Stimulated activated naive CD8-positive, alpha-beta T cell treated with anti-CD3 and anti-CD28 coated beads, Interleukin-15, Interleukin-2, amounts not matched to agents 100 ng/mL and 50 ng/mL, for 24 hours (primary cell): Measurements from ENCODE around the gene DYNLT5.
"Not testable (repeated sequence)": the region's sequence is repeated elsewhere in the genome, so short reads cannot be mapped to it uniquely, and the experiment has no call there.

Experiments used
- H3K27ac Mint-ChIP-seq: one replicate; pipeline ENCODE4 v1.8.0; 2021; ENCODE audit warnings: mild to moderate bottlenecking, mixed read lengths
- H3K27me3 Mint-ChIP-seq: one replicate; pipeline ENCODE4 v1.8.0; 2021; ENCODE audit warnings: mixed read lengths
- H3K36me3 Mint-ChIP-seq: one replicate; pipeline ENCODE4 v1.8.0; 2021; ENCODE audit warnings: low read depth, mixed read lengths
- H3K4me1 Mint-ChIP-seq: one replicate; pipeline ENCODE4 v1.8.0; 2021; ENCODE audit warnings: low read depth, mixed read lengths
- H3K4me3 Mint-ChIP-seq: one replicate; pipeline ENCODE4 v1.8.0; 2021; ENCODE audit warnings: mild to moderate bottlenecking, mixed read lengths
- H3K9me3 Mint-ChIP-seq: one replicate; pipeline ENCODE4 v1.8.0; 2021; ENCODE audit warnings: mixed read lengths

The DYNLT5 gene

GRCh38 chr1:66791621-66792610, 39.7 kb downstream of the DYNLT5 start:
- H3K4me1 Mint-ChIP-seq: peaks cover 22% of the 10 kb centered on the region
- no peaks in the 10 kb centered on the region for H3K36me3 Mint-ChIP-seq
- H3K27me3 Mint-ChIP-seq: no peaks in the 10 kb centered on the region
- H3K9me3 Mint-ChIP-seq: no peaks in the 10 kb centered on the region
- no peak overlapping the region for H3K27ac Mint-ChIP-seq
- no peak overlapping the region for H3K4me3 Mint-ChIP-seq

- H3K4me3 Mint-ChIP-seq, H3K9me3 Mint-ChIP-seq, H3K36me3 Mint-ChIP-seq, H3K27me3 Mint-ChIP-seq, H3K27ac Mint-ChIP-seq, H3K4me1 Mint-ChIP-seq: not testable (repeated sequence)
These were observed 43.6 kb downstream of the DYNLT5 start for GRCh38 chr1:66795839-66796238.

GRCh38 chr1:66809245-66809644, 57.0 kb downstream of the DYNLT5 start:
- Mint-ChIP-seq H3K36me3 (no peaks in the 10 kb centered on the region), H3K27me3 (no peaks in the 10 kb centered on the region), H3K4me1 (no peaks in the 10 kb centered on the region), H3K4me3 (no peak overlapping the region), H3K27ac (no peak overlapping the region), H3K9me3 (no peaks in the 10 kb centered on the region)

- no peaks in the 10 kb centered on the region for H3K27me3 Mint-ChIP-seq
- H3K4me1 Mint-ChIP-seq: no peaks in the 10 kb centered on the region
- H3K9me3 Mint-ChIP-seq: no peaks in the 10 kb centered on the region
- no peaks in the 10 kb centered on the region for H3K36me3 Mint-ChIP-seq
- no peak overlapping the region for H3K27ac Mint-ChIP-seq
- no peak overlapping the region for H3K4me3 Mint-ChIP-seq
These were observed 57.6 kb downstream of the DYNLT5 start for GRCh38 chr1:66809736-66810326.

- H3K27ac Mint-ChIP-seq: no peak overlapping the region
- no peak overlapping the region for H3K4me3 Mint-ChIP-seq
- H3K36me3 Mint-ChIP-seq: no peaks in the 10 kb centered on the region
These were observed 72.5 kb downstream of the DYNLT5 start for GRCh38 chr1:66824771-66825170.

More at GRCh38 chr1:66824771-66825170, 72.5 kb downstream of the DYNLT5 start:
- Mint-ChIP-seq H3K4me1 (no peaks in the 10 kb centered on the region), H3K27me3 (no peaks in the 10 kb centered on the region), H3K9me3 (no peaks in the 10 kb centered on the region)
